ENCODE measurements around the gene FANCE.

The FANCE gene

GRCh38 chr6:35468980-35469750, 17.0 kb downstream of the FANCE start:
- DNase-seq (ENCODE audit: low spot score), result no peak

GRCh38 chr6:35469751-35470662, 17.9 kb downstream of the FANCE start:
- peak; percentile 64 for DNase-seq (ENCODE audit: low spot score)

- peak; percentile 49 for DNase-seq (ENCODE audit: low spot score)
These were observed 18.6 kb downstream of the FANCE start for GRCh38 chr6:35470663-35471120.

GRCh38 chr6:35471836-35472345, 19.8 kb downstream of the FANCE start:
- no peak for DNase-seq (ENCODE audit: low spot score)

- DNase-seq (ENCODE audit: low spot score), result no peak
These were observed 21.1 kb downstream of the FANCE start for GRCh38 chr6:35473075-35473849.

- DNase-seq (ENCODE audit: low spot score), result no peak
These were observed 21.7 kb downstream of the FANCE start for GRCh38 chr6:35473850-35474130.

GRCh38 chr6:35474131-35474941, 22.2 kb downstream of the FANCE start:
- DNase-seq (ENCODE audit: low spot score), result no peak

- DNase-seq (ENCODE audit: low spot score), result no peak
These were observed 22.9 kb downstream of the FANCE start for GRCh38 chr6:35474942-35475570.

GRCh38 chr6:35475573-35475972, 23.4 kb downstream of the FANCE start:
- DNase-seq (ENCODE audit: low spot score), result no peak

GRCh38 chr6:35476004-35476403, 23.9 kb downstream of the FANCE start:
- no peak for DNase-seq (ENCODE audit: low spot score)

GRCh38 chr6:35477028-35477427, 24.9 kb downstream of the FANCE start:
- no peak for DNase-seq (ENCODE audit: low spot score)

- DNase-seq (ENCODE audit: low spot score), result no peak
These were observed 25.5 kb downstream of the FANCE start for GRCh38 chr6:35477551-35478179.

GRCh38 chr6:35478259-35478658, 26.1 kb downstream of the FANCE start:
- no peak for DNase-seq (ENCODE audit: low spot score)

GRCh38 chr6:35480176-35480575, 28.0 kb downstream of the FANCE start:
- DNase-seq (ENCODE audit: low spot score), result no peak

- DNase-seq (ENCODE audit: low spot score), result no peak
These were observed 29.1 kb downstream of the FANCE start for GRCh38 chr6:35481226-35481625.

GRCh38 chr6:35483062-35483461, 30.9 kb downstream of the FANCE start:
- no peak for DNase-seq (ENCODE audit: low spot score)

- no peak for DNase-seq (ENCODE audit: low spot score)
These were observed 31.4 kb downstream of the FANCE start for GRCh38 chr6:35483490-35483889.

- DNase-seq (ENCODE audit: low spot score), result no peak
These were observed 31.9 kb downstream of the FANCE start for GRCh38 chr6:35483893-35484645.

GRCh38 chr6:35484921-35485392, 32.8 kb downstream of the FANCE start:
- peak; percentile 38 for DNase-seq (ENCODE audit: low spot score)

Data from RKO (cell line).